CD14-positive monocyte (primary cell): ENCODE measurements around the gene RBMS3. TPM values are rescaled to one million over a fixed set of nuclear protein-coding genes. Genes with fewer than 3 reads are reported as not detected.

Experiments
- DNase-seq, 3 donors: peaks; one replicate each; pipeline ENCODE4 v3.0.0-alpha.2; 2011 to 2022
- H2AFZ ChIP-seq: 2 replicates; pipeline ENCODE4 v1.6.0; 2012; ENCODE audit warnings: mild to moderate bottlenecking, low read depth, low read length, inconsistent platforms; ENCODE audit not compliant: insufficient read depth, poor library complexity, severe bottlenecking
- H3K27ac ChIP-seq, 2 donors: 1 replicate in 1 of 2; 2 replicates in 1 of 2; pipeline ENCODE4 v1.5.1; 2012 to 2013; ENCODE audit warnings: low read length in 2 of 2, control low read depth in 1 of 2, inconsistent platforms in 1 of 2, low read depth in 1 of 2, mild to moderate bottlenecking in 1 of 2
- H3K27me3 ChIP-seq, 2 donors: one replicate each; pipeline versions ENCODE4 v1.6.0 to v1.6.1; 2011 to 2013; ENCODE audit warnings: low read length in 2 of 2; ENCODE audit not compliant: control insufficient read depth in 2 of 2, insufficient read depth in 2 of 2
- H3K36me3 ChIP-seq, 2 donors: replicated peaks in 1 of 2; 1 replicate in 1 of 2; 2 replicates in 1 of 2; pipeline versions ENCODE4 v1.5.1 to v1.6.1; 2012 to 2013; ENCODE audit warnings: low read length in 2 of 2, control low read depth in 1 of 2, inconsistent platforms in 1 of 2, mild to moderate bottlenecking in 1 of 2; ENCODE audit not compliant: insufficient read depth in 2 of 2, control insufficient read depth in 1 of 2
- H3K4me1 ChIP-seq, 2 donors: 1 replicate in 1 of 2; 2 replicates in 1 of 2; pipeline versions ENCODE4 v1.5.1 to v1.6.1; 2012 to 2013; ENCODE audit warnings: low read length in 2 of 2, control low read depth in 1 of 2, inconsistent platforms in 1 of 2, mild to moderate bottlenecking in 1 of 2, moderate library complexity in 1 of 2; ENCODE audit not compliant: insufficient read depth in 2 of 2, control insufficient read depth in 1 of 2
- H3K4me2 ChIP-seq: replicated peaks from 2 replicates; pipeline ENCODE3; 2012; ENCODE audit warnings: low read length, moderate library complexity, mild to moderate bottlenecking; ENCODE audit not compliant: poor library complexity, severe bottlenecking; ENCODE audit errors: extremely low read depth
- H3K4me3 ChIP-seq, 3 experiments: fragments of 200-600 bp in 1 of 3; sonication (generic) in 1 of 3; replicated peaks in 1 of 3; 1 replicate in 2 of 3; 2 replicates in 1 of 3; pipeline ENCODE4 v1.5.1; 2011 to 2013; ENCODE audit warnings: low read length in 3 of 3, mild to moderate bottlenecking in 3 of 3, control low read depth in 2 of 3, low read depth in 2 of 3, inconsistent platforms in 1 of 3, moderate library complexity in 1 of 3
- H3K79me2 ChIP-seq: 2 replicates; pipeline ENCODE4 v1.6.0; 2012; ENCODE audit warnings: mild to moderate bottlenecking, control low read depth, inconsistent platforms, low read length, moderate library complexity; ENCODE audit not compliant: insufficient read depth
- H3K9ac ChIP-seq: 2 replicates; pipeline ENCODE4 v1.6.0; 2017; ENCODE audit warnings: low read length, mild to moderate bottlenecking; ENCODE audit not compliant: insufficient read depth, poor library complexity, severe bottlenecking
- H3K9me3 ChIP-seq, 2 donors: replicated peaks in 1 of 2; 1 replicate in 1 of 2; 2 replicates in 1 of 2; pipeline versions ENCODE4 v1.5.1 to v1.6.1; 2012 to 2013; ENCODE audit warnings: low read length in 2 of 2, control low read depth in 1 of 2; ENCODE audit not compliant: control insufficient read depth in 1 of 2, insufficient read depth in 1 of 2
- H4K20me1 ChIP-seq: 2 replicates; pipeline ENCODE4 v1.6.0; 2012; ENCODE audit warnings: mild to moderate bottlenecking, low read length, control low read depth, moderate library complexity; ENCODE audit not compliant: insufficient read depth
- H3K27ac Mint-ChIP-seq, 7 donors: one replicate each; pipeline ENCODE4 v1.8.0; 2020; ENCODE audit warnings: mild to moderate bottlenecking in 7 of 7, mixed read lengths in 7 of 7, moderate library complexity in 6 of 7, inconsistent platforms in 2 of 7
- H3K27me3 Mint-ChIP-seq, 3 donors: one replicate each; pipeline ENCODE4 v1.8.0; 2021 to 2022; ENCODE audit warnings: low read depth in 3 of 3, mild to moderate bottlenecking in 3 of 3, mixed read lengths in 3 of 3, moderate library complexity in 3 of 3, inconsistent platforms in 1 of 3
- H3K36me3 Mint-ChIP-seq, 2 donors: one replicate each; pipeline ENCODE4 v1.8.0; 2020; ENCODE audit warnings: mixed read lengths in 2 of 2, inconsistent platforms in 1 of 2, mild to moderate bottlenecking in 1 of 2
- H3K4me1 Mint-ChIP-seq: one replicate; pipeline ENCODE4 v1.8.0; 2020; ENCODE audit warnings: mild to moderate bottlenecking, mixed read lengths
- H3K4me3 Mint-ChIP-seq, 2 donors: one replicate each; pipeline ENCODE4 v1.8.0; 2020; ENCODE audit warnings: mild to moderate bottlenecking in 2 of 2, mixed read lengths in 2 of 2, moderate library complexity in 1 of 2
- H3K9me3 Mint-ChIP-seq, 7 donors: one replicate each; pipeline ENCODE4 v1.8.0; 2020 to 2022; ENCODE audit warnings: mixed read lengths in 7 of 7, mild to moderate bottlenecking in 6 of 7, moderate library complexity in 6 of 7, inconsistent platforms in 2 of 7
- CTCF ChIP-seq: fragments of 200-600 bp; IDR thresholded peaks from one replicate; pipeline ENCODE4 v1.8.0; 2022; ENCODE audit warnings: antibody characterized with exemption, mild to moderate bottlenecking
- WGBS: methylation state at CpG from one replicate; pipeline ENCODE4 v1.1.5; 2013; ENCODE audit warnings: missing lambda C conversion rate; ENCODE audit not compliant: insufficient coverage; 5-methylcytosine and 5-hydroxymethylcytosine counted together
- intact Hi-C, 2 donors: fragments of 100-400 bp; cut with micrococcal nuclease; formaldehyde crosslinking; loops; one replicate each; pipeline versions ENCODE4 v1.15.0 to v1.15.1; 2023
- polyA plus RNA-seq, 3 donors: library from polyadenylated mRNA; depleted of rRNA in 1 of 3; unstranded in 2 of 3; stranded (reverse) in 1 of 3; fragments of 300-500 nt in 2 of 3; fragments of >200 nt in 1 of 3; fragmentation: Illumina TruSeq in 2 of 3; gene quantifications; 1 replicate in 2 of 3; 2 replicates in 1 of 3; pipeline ENCODE4 v1.2.3, GENCODE V29; 2012 to 2021

Gene RBMS3
- polyA plus RNA-seq, 3 donors: not detected

- Mint-ChIP-seq H3K4me3 (no peak overlapping the region), H3K4me1 (no peaks in the 10 kb centered on the region), H3K36me3 (no peaks in the 10 kb centered on the region), H3K27me3 (peaks cover 0 to 3% (median 2%) of the 10 kb centered on the region in 3 donors), H3K27ac (no peak overlapping the region), H3K9me3 (peaks cover 0 to 3% (median 2%) of the 10 kb centered on the region in 7 donors)
- H3K27ac ChIP-seq: no peak overlapping the region
- no peak for TF ChIP-seq CTCF
- WGBS: 100% methylated on average over 2 of the region's 2 CpGs
- no peaks in the 10 kb centered on the region for H3K36me3 ChIP-seq
- no peaks in the 10 kb centered on the region for H3K27me3 ChIP-seq
- DNase-seq: no peak
- no peak overlapping the region for H2AFZ ChIP-seq
- H3K4me3 ChIP-seq: no peak overlapping the region
- H3K79me2 ChIP-seq: no peaks in the 10 kb centered on the region
- no peak overlapping the region for H3K9ac ChIP-seq
- H4K20me1 ChIP-seq: no peaks in the 10 kb centered on the region
- intact Hi-C loops: no loop called here
- H3K4me1 ChIP-seq: no peaks in the 10 kb centered on the region
- no peak overlapping the region for H3K4me2 ChIP-seq
- H3K9me3 ChIP-seq: no peaks in the 10 kb centered on the region
Observed at GRCh38 chr3:29557186-29557585, 276.3 kb downstream of the RBMS3 start.

GRCh38 chr3:29557825-29558224 lies 277.0 kb downstream of the RBMS3 start:
- intact Hi-C loops: no loop called here
- Histone ChIP-seq H3K79me2 (no peaks in the 10 kb centered on the region), H4K20me1 (no peaks in the 10 kb centered on the region), H3K36me3 (no peaks in the 10 kb centered on the region), H3K4me3 (no peak overlapping the region), H3K9ac (no peak overlapping the region), H3K27ac (no peak overlapping the region), H2AFZ (no peak overlapping the region), H3K4me1 (no peaks in the 10 kb centered on the region), H3K27me3 (no peaks in the 10 kb centered on the region), H3K9me3 (no peaks in the 10 kb centered on the region), H3K4me2 (no peak overlapping the region)
- Mint-ChIP-seq H3K4me1 (no peaks in the 10 kb centered on the region), H3K27ac (no peak overlapping the region), H3K36me3 (no peaks in the 10 kb centered on the region), H3K4me3 (no peak overlapping the region), H3K9me3 (peaks cover 0 to 3% (median 2%) of the 10 kb centered on the region in 7 donors), H3K27me3 (peaks cover 0 to 3% (median 2%) of the 10 kb centered on the region in 3 donors)
- no CpG with 5 or more reads among the region's 2 CpGs for WGBS
- DNase-seq: no peak
- TF ChIP-seq CTCF: no peak
